CD14-positive monocyte (primary cell): ENCODE measurements around the gene GLYR1. TPM values are rescaled to one million over a fixed set of nuclear protein-coding genes. Genes with fewer than 3 reads are reported as not detected.

ENCODE experiments used
- DNase-seq, 3 donors: peaks; one replicate each; pipeline ENCODE4 v3.0.0-alpha.2; 2011 to 2022
- H2AFZ ChIP-seq: 2 replicates; pipeline ENCODE4 v1.6.0; 2012; ENCODE audit warnings: mild to moderate bottlenecking, low read depth, low read length, inconsistent platforms; ENCODE audit not compliant: insufficient read depth, poor library complexity, severe bottlenecking
- H3K27ac ChIP-seq, 2 donors: 1 replicate in 1 of 2; 2 replicates in 1 of 2; pipeline ENCODE4 v1.5.1; 2012 to 2013; ENCODE audit warnings: low read length in 2 of 2, control low read depth in 1 of 2, inconsistent platforms in 1 of 2, low read depth in 1 of 2, mild to moderate bottlenecking in 1 of 2
- H3K27me3 ChIP-seq, 2 donors: one replicate each; pipeline versions ENCODE4 v1.6.0 to v1.6.1; 2011 to 2013; ENCODE audit warnings: low read length in 2 of 2; ENCODE audit not compliant: control insufficient read depth in 2 of 2, insufficient read depth in 2 of 2
- H3K36me3 ChIP-seq, 2 donors: replicated peaks in 1 of 2; 1 replicate in 1 of 2; 2 replicates in 1 of 2; pipeline versions ENCODE4 v1.5.1 to v1.6.1; 2012 to 2013; ENCODE audit warnings: low read length in 2 of 2, control low read depth in 1 of 2, inconsistent platforms in 1 of 2, mild to moderate bottlenecking in 1 of 2; ENCODE audit not compliant: insufficient read depth in 2 of 2, control insufficient read depth in 1 of 2
- H3K4me1 ChIP-seq, 2 donors: 1 replicate in 1 of 2; 2 replicates in 1 of 2; pipeline versions ENCODE4 v1.5.1 to v1.6.1; 2012 to 2013; ENCODE audit warnings: low read length in 2 of 2, control low read depth in 1 of 2, inconsistent platforms in 1 of 2, mild to moderate bottlenecking in 1 of 2, moderate library complexity in 1 of 2; ENCODE audit not compliant: insufficient read depth in 2 of 2, control insufficient read depth in 1 of 2
- H3K4me2 ChIP-seq: replicated peaks from 2 replicates; pipeline ENCODE3; 2012; ENCODE audit warnings: low read length, moderate library complexity, mild to moderate bottlenecking; ENCODE audit not compliant: poor library complexity, severe bottlenecking; ENCODE audit errors: extremely low read depth
- H3K4me3 ChIP-seq, 3 experiments: fragments of 200-600 bp in 1 of 3; sonication (generic) in 1 of 3; replicated peaks in 1 of 3; 1 replicate in 2 of 3; 2 replicates in 1 of 3; pipeline ENCODE4 v1.5.1; 2011 to 2013; ENCODE audit warnings: low read length in 3 of 3, mild to moderate bottlenecking in 3 of 3, control low read depth in 2 of 3, low read depth in 2 of 3, inconsistent platforms in 1 of 3, moderate library complexity in 1 of 3
- H3K79me2 ChIP-seq: 2 replicates; pipeline ENCODE4 v1.6.0; 2012; ENCODE audit warnings: mild to moderate bottlenecking, control low read depth, inconsistent platforms, low read length, moderate library complexity; ENCODE audit not compliant: insufficient read depth
- H3K9ac ChIP-seq: 2 replicates; pipeline ENCODE4 v1.6.0; 2017; ENCODE audit warnings: low read length, mild to moderate bottlenecking; ENCODE audit not compliant: insufficient read depth, poor library complexity, severe bottlenecking
- H3K9me3 ChIP-seq, 2 donors: replicated peaks in 1 of 2; 1 replicate in 1 of 2; 2 replicates in 1 of 2; pipeline versions ENCODE4 v1.5.1 to v1.6.1; 2012 to 2013; ENCODE audit warnings: low read length in 2 of 2, control low read depth in 1 of 2; ENCODE audit not compliant: control insufficient read depth in 1 of 2, insufficient read depth in 1 of 2
- H4K20me1 ChIP-seq: 2 replicates; pipeline ENCODE4 v1.6.0; 2012; ENCODE audit warnings: mild to moderate bottlenecking, low read length, control low read depth, moderate library complexity; ENCODE audit not compliant: insufficient read depth
- H3K27ac Mint-ChIP-seq, 7 donors: one replicate each; pipeline ENCODE4 v1.8.0; 2020; ENCODE audit warnings: mild to moderate bottlenecking in 7 of 7, mixed read lengths in 7 of 7, moderate library complexity in 6 of 7, inconsistent platforms in 2 of 7
- H3K27me3 Mint-ChIP-seq, 3 donors: one replicate each; pipeline ENCODE4 v1.8.0; 2021 to 2022; ENCODE audit warnings: low read depth in 3 of 3, mild to moderate bottlenecking in 3 of 3, mixed read lengths in 3 of 3, moderate library complexity in 3 of 3, inconsistent platforms in 1 of 3
- H3K36me3 Mint-ChIP-seq, 2 donors: one replicate each; pipeline ENCODE4 v1.8.0; 2020; ENCODE audit warnings: mixed read lengths in 2 of 2, inconsistent platforms in 1 of 2, mild to moderate bottlenecking in 1 of 2
- H3K4me1 Mint-ChIP-seq: one replicate; pipeline ENCODE4 v1.8.0; 2020; ENCODE audit warnings: mild to moderate bottlenecking, mixed read lengths
- H3K4me3 Mint-ChIP-seq, 2 donors: one replicate each; pipeline ENCODE4 v1.8.0; 2020; ENCODE audit warnings: mild to moderate bottlenecking in 2 of 2, mixed read lengths in 2 of 2, moderate library complexity in 1 of 2
- H3K9me3 Mint-ChIP-seq, 7 donors: one replicate each; pipeline ENCODE4 v1.8.0; 2020 to 2022; ENCODE audit warnings: mixed read lengths in 7 of 7, mild to moderate bottlenecking in 6 of 7, moderate library complexity in 6 of 7, inconsistent platforms in 2 of 7
- CTCF ChIP-seq: fragments of 200-600 bp; IDR thresholded peaks from one replicate; pipeline ENCODE4 v1.8.0; 2022; ENCODE audit warnings: antibody characterized with exemption, mild to moderate bottlenecking
- WGBS: methylation state at CpG from one replicate; pipeline ENCODE4 v1.1.5; 2013; ENCODE audit warnings: missing lambda C conversion rate; ENCODE audit not compliant: insufficient coverage; 5-methylcytosine and 5-hydroxymethylcytosine counted together
- intact Hi-C, 2 donors: fragments of 100-400 bp; cut with micrococcal nuclease; formaldehyde crosslinking; loops; one replicate each; pipeline versions ENCODE4 v1.15.0 to v1.15.1; 2023
- polyA plus RNA-seq, 3 donors: library from polyadenylated mRNA; depleted of rRNA in 1 of 3; unstranded in 2 of 3; stranded (reverse) in 1 of 3; fragments of 300-500 nt in 2 of 3; fragments of >200 nt in 1 of 3; fragmentation: Illumina TruSeq in 2 of 3; gene quantifications; 1 replicate in 2 of 3; 2 replicates in 1 of 3; pipeline ENCODE4 v1.2.3, GENCODE V29; 2012 to 2021

The GLYR1 gene
- polyA plus RNA-seq, 3 donors = 34.2 to 41.9 (median 39.3) TPM

GRCh38 chr16:4890686-4891085 lies 43.6 kb upstream of the GLYR1 start:
- intact Hi-C loops = no loop called here
- 96% methylated on average over 13 of the region's 16 CpGs for WGBS
- Histone ChIP-seq H3K9me3 (no peaks in the 10 kb centered on the region), H3K79me2 (no peaks in the 10 kb centered on the region), H2AFZ (no peak overlapping the region), H4K20me1 (no peaks in the 10 kb centered on the region), H3K4me1 (peaks cover 0 to 2% of the 10 kb centered on the region in 2 donors), H3K36me3 (peaks cover 5 to 22% of the 10 kb centered on the region in 2 donors), H3K27me3 (no peaks in the 10 kb centered on the region), H3K4me3 (no peak overlapping the region), H3K27ac (no peak overlapping the region), H3K9ac (no peak overlapping the region), H3K4me2 (no peak overlapping the region)
- no peak for DNase-seq
- H3K4me1 Mint-ChIP-seq = peaks cover 8% of the 10 kb centered on the region
- H3K36me3 Mint-ChIP-seq = peaks cover 18 to 22% of the 10 kb centered on the region in 2 donors
- no peak overlapping the region for H3K4me3 Mint-ChIP-seq
- H3K27ac Mint-ChIP-seq = peak overlapping the region in 1 of 7 donors; percentile 31
- H3K9me3 Mint-ChIP-seq = peaks cover 0 to 2% (median 0%) of the 10 kb centered on the region in 7 donors
- H3K27me3 Mint-ChIP-seq = no peaks in the 10 kb centered on the region
- TF ChIP-seq CTCF = no peak

DNA sequence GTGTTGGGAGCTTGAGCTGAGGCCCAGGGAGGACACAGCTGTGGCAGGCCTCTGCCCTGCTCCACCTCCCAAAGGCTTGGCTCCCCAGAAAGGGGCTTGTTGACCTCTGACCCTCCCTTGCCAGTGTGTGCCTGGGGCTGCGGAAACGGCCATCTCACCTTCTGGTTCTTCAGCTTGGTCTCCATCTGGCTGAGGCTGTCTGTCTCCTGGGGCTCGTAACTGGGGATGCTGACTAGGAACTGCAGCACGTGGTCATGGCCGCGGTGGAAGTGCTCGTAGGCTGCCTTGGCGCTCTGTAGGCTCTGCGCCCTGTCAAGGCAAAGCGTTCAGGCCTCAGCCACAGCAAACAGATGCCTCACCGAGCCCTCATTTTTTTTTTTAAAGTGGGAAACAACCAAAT lies 42.9 kb upstream of the GLYR1 start:
- DNase-seq = no peak
- Mint-ChIP-seq H3K36me3 (peaks cover 23 to 29% of the 10 kb centered on the region in 2 donors), H3K9me3 (peaks cover 0 to 2% (median 0%) of the 10 kb centered on the region in 7 donors), H3K4me1 (peaks cover 8% of the 10 kb centered on the region), H3K27me3 (peaks cover 0 to under 1% (median 0%) of the 10 kb centered on the region in 3 donors), H3K4me3 (no peak overlapping the region), H3K27ac (no peak overlapping the region)
- Histone ChIP-seq H3K9me3 (no peaks in the 10 kb centered on the region), H3K36me3 (peaks cover 9 to 29% of the 10 kb centered on the region in 2 donors), H3K79me2 (no peaks in the 10 kb centered on the region), H3K27me3 (no peaks in the 10 kb centered on the region), H3K27ac (no peak overlapping the region), H2AFZ (no peak overlapping the region), H3K9ac (no peak overlapping the region), H3K4me2 (no peak overlapping the region), H3K4me3 (no peak overlapping the region), H4K20me1 (no peaks in the 10 kb centered on the region), H3K4me1 (peaks cover 0 to 2% of the 10 kb centered on the region in 2 donors)
- no peak for TF ChIP-seq CTCF
- intact Hi-C loops = no loop called here
- 91% methylated on average over 10 of the region's 11 CpGs for whole genome bisulfite sequencing
